ENCODE data around the gene SCN1B.
"Not testable (repeated sequence)": the region's sequence is repeated elsewhere in the genome, so short reads cannot be mapped to it uniquely, and the experiment has no call there.

The SCN1B gene

GRCh38 chr19:35030257-35031071 is at the start of gene SCN1B:
TSS of gene SCN1B (plus strand) at chr19:35030470. CDS start at chr19:35030821, 351 bp downstream.
- Histone ChIP-seq H3K9ac (ENCODE audit: low read depth, low read length) (peak within 1 kb of the TSS; percentile 74), H3K9me3 (ENCODE audit: control insufficient read depth, insufficient read depth, low read length) (no peaks in the 10 kb centered on the region), H3K36me3 (ENCODE audit: insufficient read depth, low read length) (peaks cover 12% of the 10 kb centered on the region), H3K4me1 (ENCODE audit: insufficient read depth, low read length) (peaks cover 10% of the 10 kb centered on the region; the same call in 1 of the 2 replicates)

GRCh38 chr19:34982275-34982674 is 48.0 kb upstream of the SCN1B start:
- no peaks in the 10 kb centered on the region for H3K9me3 ChIP-seq (ENCODE audit: control insufficient read depth, insufficient read depth, low read length)
- no peak overlapping the region for H3K9ac ChIP-seq (ENCODE audit: low read depth, low read length)
- peaks cover 4% of the 10 kb centered on the region; the same call in 1 of the 2 replicates for H3K4me1 ChIP-seq (ENCODE audit: insufficient read depth, low read length)
- H3K36me3 ChIP-seq (ENCODE audit: insufficient read depth, low read length), result no peaks in the 10 kb centered on the region

GRCh38 chr19:34983786-34984185 is 46.5 kb upstream of the SCN1B start:
- H3K9ac ChIP-seq (ENCODE audit: low read depth, low read length), result no peak overlapping the region
- H3K36me3 ChIP-seq (ENCODE audit: insufficient read depth, low read length), result no peaks in the 10 kb centered on the region
- peaks cover 4% of the 10 kb centered on the region; the same call in 1 of the 2 replicates for H3K4me1 ChIP-seq (ENCODE audit: insufficient read depth, low read length)
- H3K9me3 ChIP-seq (ENCODE audit: control insufficient read depth, insufficient read depth, low read length), result no peaks in the 10 kb centered on the region

DNA sequence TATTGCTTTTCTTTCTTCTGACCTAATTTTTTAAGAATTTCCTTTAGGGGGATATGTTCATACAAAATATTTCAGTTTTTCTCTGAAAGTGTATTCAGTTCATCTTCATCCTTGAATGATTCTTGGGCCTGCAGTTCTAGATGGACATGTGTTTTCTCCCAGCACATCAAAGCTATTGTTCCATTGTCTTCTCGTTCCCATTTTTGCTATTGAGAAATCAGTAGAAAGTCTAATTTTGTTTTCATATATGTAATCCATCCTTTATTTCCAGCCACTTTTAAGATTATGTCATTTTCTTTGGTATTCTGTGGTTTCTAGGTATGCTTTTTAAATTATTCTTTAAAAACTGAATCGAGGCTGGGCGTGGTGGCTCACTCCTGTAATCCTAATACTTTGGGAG is 46.0 kb upstream of the SCN1B start:
- Histone ChIP-seq H3K9ac (ENCODE audit: low read depth, low read length) (no peak overlapping the region), H3K4me1 (ENCODE audit: insufficient read depth, low read length) (peaks cover 4% of the 10 kb centered on the region; the same call in 1 of the 2 replicates), H3K9me3 (ENCODE audit: control insufficient read depth, insufficient read depth, low read length) (no peaks in the 10 kb centered on the region), H3K36me3 (ENCODE audit: insufficient read depth, low read length) (no peaks in the 10 kb centered on the region)

DNA sequence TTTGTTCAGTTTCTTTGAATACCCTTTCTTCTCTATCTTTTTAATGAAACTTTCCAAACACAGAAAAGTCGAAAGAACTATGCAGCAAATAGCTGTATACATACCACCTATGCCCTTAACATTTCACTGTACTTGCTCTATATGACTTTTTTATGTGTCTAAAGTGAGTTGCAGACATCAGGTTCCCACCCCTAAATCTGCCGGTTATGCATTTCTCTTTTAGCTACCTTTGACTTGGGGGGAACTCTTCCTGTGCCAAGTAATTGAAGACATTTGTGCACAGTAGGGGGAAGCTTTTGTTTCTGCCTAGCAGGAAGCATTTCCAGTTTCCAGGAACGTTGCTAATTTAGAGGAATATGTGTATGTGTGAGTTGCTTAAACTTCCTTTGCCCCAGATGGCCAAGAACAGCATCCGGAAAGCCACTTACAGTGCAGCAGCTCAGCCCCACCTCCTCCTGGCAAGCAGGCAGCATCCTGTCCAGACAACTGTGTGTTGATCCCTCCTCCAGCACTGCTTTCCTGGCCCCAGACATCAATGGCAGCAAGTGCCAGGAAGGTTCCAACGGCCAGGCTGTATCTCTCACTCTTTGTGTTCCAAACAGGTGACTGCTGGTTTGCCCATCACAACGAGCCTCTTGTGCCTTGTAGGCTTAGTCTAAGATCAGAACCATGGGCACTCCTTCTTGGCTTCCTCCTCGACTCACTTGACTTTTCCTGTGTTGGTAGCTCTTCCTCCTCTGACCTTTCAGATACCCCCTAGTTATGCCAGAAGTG is 44.8 kb upstream of the SCN1B start:
- Histone ChIP-seq H3K4me1 (ENCODE audit: insufficient read depth, low read length) (peaks cover 4% of the 10 kb centered on the region; the same call in 1 of the 2 replicates), H3K36me3 (ENCODE audit: insufficient read depth, low read length) (no peaks in the 10 kb centered on the region), H3K9me3 (ENCODE audit: control insufficient read depth, insufficient read depth, low read length) (no peaks in the 10 kb centered on the region), H3K9ac (ENCODE audit: low read depth, low read length) (no peak overlapping the region)

GRCh38 chr19:34988119-34988518 is 42.2 kb upstream of the SCN1B start:
- H3K9ac ChIP-seq (ENCODE audit: low read depth, low read length), result no peak overlapping the region
- H3K36me3 ChIP-seq (ENCODE audit: insufficient read depth, low read length), result no peaks in the 10 kb centered on the region
- no peaks in the 10 kb centered on the region for H3K9me3 ChIP-seq (ENCODE audit: control insufficient read depth, insufficient read depth, low read length)
- H3K4me1 ChIP-seq (ENCODE audit: insufficient read depth, low read length), result peaks cover 4% of the 10 kb centered on the region; the same call in 1 of the 2 replicates

DNA sequence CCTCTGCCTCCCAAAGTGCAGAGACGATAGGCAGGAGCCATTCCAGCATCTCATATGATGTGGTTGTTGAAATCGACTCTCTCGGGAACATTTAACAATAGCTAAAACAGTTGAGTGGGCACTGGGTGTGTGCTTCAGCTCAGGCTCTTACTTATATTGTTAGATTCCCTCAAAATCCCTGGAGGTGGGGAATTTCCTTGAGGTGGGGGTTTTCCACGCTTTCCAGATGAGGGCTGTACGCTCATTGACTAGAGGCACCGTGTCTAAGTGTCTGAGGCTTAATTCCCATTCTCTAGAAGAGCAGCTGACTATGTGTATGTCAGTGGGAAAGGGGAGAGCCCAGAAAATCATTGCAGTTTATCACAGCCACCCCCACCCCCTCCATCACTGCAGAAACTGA is 41.0 kb upstream of the SCN1B start:
- Histone ChIP-seq H3K9ac (ENCODE audit: low read depth, low read length) (no peak overlapping the region), H3K9me3 (ENCODE audit: control insufficient read depth, insufficient read depth, low read length) (no peaks in the 10 kb centered on the region), H3K4me1 (ENCODE audit: insufficient read depth, low read length) (peaks cover 4% of the 10 kb centered on the region; the same call in 1 of the 2 replicates), H3K36me3 (ENCODE audit: insufficient read depth, low read length) (no peaks in the 10 kb centered on the region)

DNA sequence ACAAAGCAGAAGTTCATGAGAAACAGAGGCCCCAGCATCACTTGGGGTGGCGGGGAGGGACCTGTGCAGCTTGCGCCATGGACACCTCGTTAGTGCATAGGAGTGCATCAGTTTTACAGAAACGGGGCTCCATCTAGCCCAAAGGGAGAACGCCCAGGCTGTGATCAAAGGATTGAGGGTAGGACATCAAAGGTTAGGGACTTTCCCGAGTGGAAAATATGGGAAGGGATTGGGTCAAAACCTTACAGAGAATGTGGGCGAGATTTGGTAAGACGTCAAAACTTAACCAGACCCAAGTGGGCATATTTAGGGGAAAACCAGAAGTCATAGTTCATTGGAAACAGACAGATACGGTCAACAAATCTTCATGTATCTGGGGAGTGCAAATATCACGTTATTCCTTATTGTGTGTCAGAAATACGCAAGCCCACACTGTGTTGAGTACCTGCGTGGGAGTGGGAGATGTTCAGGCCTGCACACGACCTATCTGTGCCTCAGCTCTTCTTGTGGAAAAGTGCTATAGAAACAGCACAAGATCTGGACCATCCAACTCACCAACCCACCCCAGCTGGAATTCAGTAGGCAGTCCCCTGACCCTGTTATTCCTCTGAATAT is 39.6 kb upstream of the SCN1B start:
- no peak overlapping the region for H3K9ac ChIP-seq (ENCODE audit: low read depth, low read length)
- peaks cover 3% of the 10 kb centered on the region; the same call in 1 of the 2 replicates for H3K4me1 ChIP-seq (ENCODE audit: insufficient read depth, low read length)
- no peaks in the 10 kb centered on the region for H3K9me3 ChIP-seq (ENCODE audit: control insufficient read depth, insufficient read depth, low read length)
- no peaks in the 10 kb centered on the region for H3K36me3 ChIP-seq (ENCODE audit: insufficient read depth, low read length)

DNA sequence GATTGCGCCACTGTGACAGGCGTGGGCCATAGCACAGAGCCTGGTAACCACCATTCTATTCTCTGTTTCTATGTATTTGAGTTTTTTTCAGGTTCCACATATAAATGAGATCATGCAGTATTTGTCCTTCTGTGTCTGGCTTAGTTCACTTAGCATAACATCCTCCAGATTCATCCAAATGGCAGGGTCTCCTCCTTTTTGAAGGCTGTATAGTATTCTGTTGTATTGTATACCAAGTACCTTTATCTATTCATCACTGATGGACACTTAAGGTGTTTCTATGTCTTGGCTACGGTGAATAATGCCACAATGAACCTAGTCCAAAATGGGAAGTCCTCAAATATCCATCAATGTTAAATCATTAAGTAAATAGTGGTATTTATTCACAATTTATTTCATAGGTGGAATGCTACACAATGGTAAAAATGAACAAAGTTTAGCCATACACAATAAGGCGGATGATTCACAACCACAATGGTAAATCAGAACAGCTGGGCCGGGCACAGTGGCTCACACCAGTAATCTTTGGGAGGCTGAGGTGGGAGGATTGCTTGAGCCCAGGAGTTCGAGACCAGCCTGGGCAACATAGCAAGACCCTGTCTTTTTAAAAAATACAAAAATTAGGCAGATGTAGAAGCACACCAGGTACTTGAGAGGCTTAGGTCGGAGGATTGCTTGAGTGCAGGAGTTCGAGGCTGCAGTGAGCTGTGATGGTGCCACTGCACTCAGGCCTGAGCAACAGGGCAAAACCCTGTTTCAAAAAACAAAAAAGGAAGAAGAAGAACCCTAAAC is 38.5 kb upstream of the SCN1B start:
- H3K4me1 ChIP-seq (ENCODE audit: insufficient read depth, low read length), result peaks cover 3% of the 10 kb centered on the region; the same call in 1 of the 2 replicates
- H3K36me3 ChIP-seq (ENCODE audit: insufficient read depth, low read length), result no peaks in the 10 kb centered on the region
- H3K9ac ChIP-seq (ENCODE audit: low read depth, low read length), result no peak overlapping the region
- no peaks in the 10 kb centered on the region for H3K9me3 ChIP-seq (ENCODE audit: control insufficient read depth, insufficient read depth, low read length)

DNA sequence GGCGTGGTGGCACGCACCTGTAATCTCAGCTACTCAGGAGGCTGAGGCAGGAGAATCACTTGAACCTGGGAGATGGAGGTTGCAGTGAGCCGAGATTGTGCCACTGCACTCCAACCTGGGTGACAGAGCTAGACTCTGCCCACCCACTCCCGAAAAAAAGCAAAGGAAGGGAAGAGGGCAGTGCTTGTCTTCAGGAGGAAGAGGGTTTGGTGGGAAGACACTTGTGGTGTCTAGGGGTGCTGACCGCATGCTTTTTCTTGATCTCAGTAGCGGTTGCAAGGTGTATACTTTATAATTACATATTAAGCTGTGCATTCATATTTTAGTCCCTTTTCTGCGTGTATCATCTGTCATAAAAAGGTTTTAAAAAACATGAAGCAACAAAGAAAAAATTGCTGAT is 37.7 kb upstream of the SCN1B start:
- H3K4me1 ChIP-seq (ENCODE audit: insufficient read depth, low read length), result peaks cover 11% of the 10 kb centered on the region
- H3K9ac ChIP-seq (ENCODE audit: low read depth, low read length); H3K36me3 ChIP-seq (ENCODE audit: insufficient read depth, low read length); H3K9me3 ChIP-seq (ENCODE audit: control insufficient read depth, insufficient read depth, low read length): not testable (repeated sequence)

DNA sequence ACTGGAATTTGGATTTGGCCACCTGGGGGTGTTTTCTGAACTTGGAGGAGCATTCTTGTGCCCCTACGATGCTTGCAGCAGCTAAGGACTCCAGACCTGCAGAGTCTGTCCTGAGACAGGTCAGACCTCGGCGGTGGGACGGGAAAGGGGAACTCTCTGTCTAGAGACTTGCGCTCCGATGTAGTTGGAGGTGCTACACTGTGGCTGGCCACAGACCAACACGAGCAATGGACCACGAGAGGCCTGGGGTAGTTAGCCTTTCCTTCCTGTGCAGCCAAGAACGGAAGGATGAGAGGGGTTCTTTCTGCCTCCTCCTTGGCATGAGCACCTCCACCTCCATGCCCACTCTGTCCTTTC is 36.0 kb upstream of the SCN1B start:
- peaks cover 16% of the 10 kb centered on the region for H3K4me1 ChIP-seq (ENCODE audit: insufficient read depth, low read length)
- no peaks in the 10 kb centered on the region for H3K9me3 ChIP-seq (ENCODE audit: control insufficient read depth, insufficient read depth, low read length)
- H3K9ac ChIP-seq (ENCODE audit: low read depth, low read length), result no peak overlapping the region
- no peaks in the 10 kb centered on the region for H3K36me3 ChIP-seq (ENCODE audit: insufficient read depth, low read length)

DNA sequence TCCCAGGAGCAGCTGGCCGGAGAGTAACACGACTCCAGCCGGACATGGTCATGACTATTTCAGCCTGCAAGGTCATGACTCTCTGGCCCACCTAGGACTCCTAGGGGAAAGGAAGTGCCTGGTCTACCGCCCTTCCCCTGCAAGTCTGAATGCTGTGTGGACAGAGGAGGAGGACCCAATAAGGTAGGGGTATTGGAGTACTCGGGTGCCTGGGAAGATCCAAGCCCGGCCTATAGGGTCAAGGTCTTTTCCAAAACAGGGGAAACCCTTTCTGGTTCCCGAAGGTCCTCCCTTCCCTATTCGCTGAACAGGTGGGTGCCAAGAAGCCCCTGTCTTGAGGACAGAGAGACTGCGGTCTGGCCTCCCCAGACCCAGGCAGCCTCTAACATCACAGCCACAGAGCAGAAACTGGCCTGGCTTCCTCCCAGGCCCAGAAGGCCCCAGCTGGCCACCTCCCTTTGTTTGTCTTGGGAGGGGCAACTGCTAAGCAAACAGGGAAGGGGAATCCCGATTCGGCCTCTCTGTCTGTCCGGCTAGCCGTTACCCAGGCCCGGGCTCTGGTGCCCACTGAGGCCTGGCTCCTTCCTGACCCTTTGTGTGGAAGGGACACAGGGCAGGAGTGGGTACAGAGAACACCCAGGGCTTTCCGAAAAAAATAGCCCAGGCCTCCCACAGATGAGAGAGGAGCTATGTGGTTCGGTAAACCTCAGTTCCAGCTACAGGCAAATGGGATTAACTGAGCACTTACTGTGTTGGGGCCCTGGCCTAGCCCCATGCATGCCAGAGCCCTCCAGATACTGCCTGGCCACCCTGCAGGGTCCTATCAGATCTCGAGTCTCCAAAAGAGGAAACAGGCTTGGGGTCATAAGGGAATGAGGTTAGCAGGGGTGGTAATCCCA is 35.4 kb upstream of the SCN1B start:
- H3K4me1 ChIP-seq (ENCODE audit: insufficient read depth, low read length), result peaks cover 16% of the 10 kb centered on the region
- no peaks in the 10 kb centered on the region for H3K9me3 ChIP-seq (ENCODE audit: control insufficient read depth, insufficient read depth, low read length)
- H3K36me3 ChIP-seq (ENCODE audit: insufficient read depth, low read length), result no peaks in the 10 kb centered on the region
- no peak overlapping the region for H3K9ac ChIP-seq (ENCODE audit: low read depth, low read length)

- Histone ChIP-seq H3K36me3 (ENCODE audit: insufficient read depth, low read length) (no peaks in the 10 kb centered on the region), H3K9ac (ENCODE audit: low read depth, low read length) (no peak overlapping the region), H3K4me1 (ENCODE audit: insufficient read depth, low read length) (peaks cover 16% of the 10 kb centered on the region), H3K9me3 (ENCODE audit: control insufficient read depth, insufficient read depth, low read length) (no peaks in the 10 kb centered on the region)
These were observed 34.7 kb upstream of the SCN1B start for GRCh38 chr19:34995551-34995950.

All from ES-I3 (cell line).